Muscle layer of duodenum (tissue), 2 donors: ENCODE results near the gene STEAP1.
A peak's percentile ranks its signal among the peaks of the same experiment; 100 is the strongest.
"Not testable (repeated sequence)": the region's sequence is repeated elsewhere in the genome, so short reads cannot be mapped to it uniquely, and the experiment has no call there.

Source experiments
- H3K27ac ChIP-seq: one replicate; pipeline ENCODE4 v1.7.0; 2013; ENCODE audit warnings: mild to moderate bottlenecking, low read length
- H3K27me3 ChIP-seq: one replicate; pipeline ENCODE4 v1.7.0; 2013; ENCODE audit warnings: low read depth, mild to moderate bottlenecking, control low read depth, low read length
- H3K36me3 ChIP-seq, 2 donors: one replicate each; pipeline ENCODE4 v1.7.0; 2013; ENCODE audit warnings: low read length in 2 of 2, control low read depth in 1 of 2, mild to moderate bottlenecking in 1 of 2; ENCODE audit not compliant: insufficient read depth in 2 of 2, control insufficient read depth in 1 of 2
- H3K4me1 ChIP-seq, 2 donors: one replicate each; pipeline ENCODE4 v1.7.0; 2013; ENCODE audit warnings: low read length in 2 of 2, mild to moderate bottlenecking in 2 of 2, control low read depth in 1 of 2, moderate library complexity in 1 of 2; ENCODE audit not compliant: insufficient read depth in 2 of 2, control insufficient read depth in 1 of 2
- H3K4me3 ChIP-seq, 2 donors: one replicate each; pipeline ENCODE4 v1.7.0; 2013; ENCODE audit warnings: low read length in 2 of 2, low read depth in 1 of 2, mild to moderate bottlenecking in 1 of 2
- H3K9me3 ChIP-seq, 2 donors: one replicate each; pipeline ENCODE4 v1.7.0; 2013; ENCODE audit warnings: low read length in 2 of 2, control low read depth in 1 of 2, mild to moderate bottlenecking in 1 of 2; ENCODE audit not compliant: control insufficient read depth in 1 of 2
- donor health status: healthy.

The STEAP1 gene

GRCh38 chr7:90155206-90155605 is 937 bp downstream of the STEAP1 start:
- Histone ChIP-seq H3K27me3 (no peaks in the 10 kb centered on the region), H3K4me3 (peak overlapping the region in 1 of 2 donors; percentile 72), H3K36me3 (no peaks in the 10 kb centered on the region), H3K27ac (no peak overlapping the region), H3K4me1 (no peaks in the 10 kb centered on the region), H3K9me3 (no peaks in the 10 kb centered on the region)

- H3K9me3 ChIP-seq, H3K27ac ChIP-seq, H3K27me3 ChIP-seq, H3K4me1 ChIP-seq, H3K4me3 ChIP-seq, H3K36me3 ChIP-seq: not testable (repeated sequence)
Measured at GRCh38 chr7:90157331-90157730, 3.1 kb downstream of the STEAP1 start.

GRCh38 chr7:90157761-90158350 is 3.6 kb downstream of the STEAP1 start:
- H3K9me3 ChIP-seq, H3K27ac ChIP-seq, H3K4me3 ChIP-seq, H3K27me3 ChIP-seq, H3K4me1 ChIP-seq, H3K36me3 ChIP-seq: not testable (repeated sequence)

GRCh38 chr7:90163534-90163933 is 9.3 kb downstream of the STEAP1 start:
- Histone ChIP-seq H3K27ac (no peak overlapping the region), H3K9me3 (no peaks in the 10 kb centered on the region), H3K4me1 (no peaks in the 10 kb centered on the region), H3K4me3 (no peak overlapping the region), H3K36me3 (peaks cover 0 to 4% of the 10 kb centered on the region in 2 donors), H3K27me3 (no peaks in the 10 kb centered on the region)

- Histone ChIP-seq H3K9me3 (no peaks in the 10 kb centered on the region), H3K4me3 (no peak overlapping the region), H3K36me3 (peaks cover 0 to 4% of the 10 kb centered on the region in 2 donors), H3K27ac (no peak overlapping the region), H3K27me3 (no peaks in the 10 kb centered on the region), H3K4me1 (no peaks in the 10 kb centered on the region)
Measured at GRCh38 chr7:90165724-90166123, 11.5 kb downstream of the STEAP1 start.

GRCh38 chr7:90166153-90166552 is 11.9 kb downstream of the STEAP1 start:
- H3K27me3 ChIP-seq, result no peaks in the 10 kb centered on the region
- H3K4me3 ChIP-seq, result no peak overlapping the region
- no peaks in the 10 kb centered on the region for H3K4me1 ChIP-seq
- peaks cover 0 to 4% of the 10 kb centered on the region in 2 donors for H3K36me3 ChIP-seq
- H3K27ac ChIP-seq, result no peak overlapping the region
- H3K9me3 ChIP-seq, result no peaks in the 10 kb centered on the region

- H3K27me3 ChIP-seq, result no peaks in the 10 kb centered on the region
- no peak overlapping the region for H3K4me3 ChIP-seq
- H3K36me3 ChIP-seq, result peaks cover 0 to 4% of the 10 kb centered on the region in 2 donors
- H3K4me1 ChIP-seq, result no peaks in the 10 kb centered on the region
- no peaks in the 10 kb centered on the region for H3K9me3 ChIP-seq
- no peak overlapping the region for H3K27ac ChIP-seq
Measured at GRCh38 chr7:90167361-90167760, 13.1 kb downstream of the STEAP1 start.

GRCh38 chr7:90169891-90170290 is 15.6 kb downstream of the STEAP1 start:
- Histone ChIP-seq H3K4me3 (no peak overlapping the region), H3K9me3 (no peaks in the 10 kb centered on the region), H3K36me3 (no peaks in the 10 kb centered on the region), H3K27me3 (no peaks in the 10 kb centered on the region), H3K4me1 (no peaks in the 10 kb centered on the region), H3K27ac (no peak overlapping the region)

GRCh38 chr7:90172121-90172520 is 17.9 kb downstream of the STEAP1 start:
- no peaks in the 10 kb centered on the region for H3K36me3 ChIP-seq
- no peak overlapping the region for H3K4me3 ChIP-seq
- H3K27me3 ChIP-seq, result no peaks in the 10 kb centered on the region
- no peaks in the 10 kb centered on the region for H3K9me3 ChIP-seq
- H3K27ac ChIP-seq, result no peak overlapping the region
- H3K4me1 ChIP-seq, result no peaks in the 10 kb centered on the region

- Histone ChIP-seq H3K27me3 (no peaks in the 10 kb centered on the region), H3K4me1 (no peaks in the 10 kb centered on the region), H3K36me3 (no peaks in the 10 kb centered on the region), H3K9me3 (no peaks in the 10 kb centered on the region), H3K4me3 (no peak overlapping the region), H3K27ac (no peak overlapping the region)
Measured at GRCh38 chr7:90172624-90173023, 18.4 kb downstream of the STEAP1 start.

GRCh38 chr7:90173127-90173844 is 19.0 kb downstream of the STEAP1 start:
- H3K4me3 ChIP-seq, result no peak overlapping the region
- no peaks in the 10 kb centered on the region for H3K36me3 ChIP-seq
- H3K9me3 ChIP-seq, result no peaks in the 10 kb centered on the region
- no peaks in the 10 kb centered on the region for H3K4me1 ChIP-seq
- no peaks in the 10 kb centered on the region for H3K27me3 ChIP-seq
- H3K27ac ChIP-seq, result no peak overlapping the region

- Histone ChIP-seq H3K4me1 (no peaks in the 10 kb centered on the region), H3K27me3 (no peaks in the 10 kb centered on the region), H3K27ac (no peak overlapping the region), H3K36me3 (no peaks in the 10 kb centered on the region), H3K4me3 (no peak overlapping the region), H3K9me3 (no peaks in the 10 kb centered on the region)
Measured at GRCh38 chr7:90175667-90176066, 21.4 kb downstream of the STEAP1 start.
